HPDE6-E6E7 (cell line): ENCODE measurements around the gene SYDE2.
"Not testable (repeated sequence)": the region's sequence is repeated elsewhere in the genome, so short reads cannot be mapped to it uniquely, and the experiment has no call there.

ENCODE experiments used
- DNase-seq: peaks from one replicate; pipeline ENCODE4 v3.0.0; 2011; ENCODE audit warnings: missing footprints; ENCODE audit errors: extremely low spot score

SYDE2 gene, protein sequence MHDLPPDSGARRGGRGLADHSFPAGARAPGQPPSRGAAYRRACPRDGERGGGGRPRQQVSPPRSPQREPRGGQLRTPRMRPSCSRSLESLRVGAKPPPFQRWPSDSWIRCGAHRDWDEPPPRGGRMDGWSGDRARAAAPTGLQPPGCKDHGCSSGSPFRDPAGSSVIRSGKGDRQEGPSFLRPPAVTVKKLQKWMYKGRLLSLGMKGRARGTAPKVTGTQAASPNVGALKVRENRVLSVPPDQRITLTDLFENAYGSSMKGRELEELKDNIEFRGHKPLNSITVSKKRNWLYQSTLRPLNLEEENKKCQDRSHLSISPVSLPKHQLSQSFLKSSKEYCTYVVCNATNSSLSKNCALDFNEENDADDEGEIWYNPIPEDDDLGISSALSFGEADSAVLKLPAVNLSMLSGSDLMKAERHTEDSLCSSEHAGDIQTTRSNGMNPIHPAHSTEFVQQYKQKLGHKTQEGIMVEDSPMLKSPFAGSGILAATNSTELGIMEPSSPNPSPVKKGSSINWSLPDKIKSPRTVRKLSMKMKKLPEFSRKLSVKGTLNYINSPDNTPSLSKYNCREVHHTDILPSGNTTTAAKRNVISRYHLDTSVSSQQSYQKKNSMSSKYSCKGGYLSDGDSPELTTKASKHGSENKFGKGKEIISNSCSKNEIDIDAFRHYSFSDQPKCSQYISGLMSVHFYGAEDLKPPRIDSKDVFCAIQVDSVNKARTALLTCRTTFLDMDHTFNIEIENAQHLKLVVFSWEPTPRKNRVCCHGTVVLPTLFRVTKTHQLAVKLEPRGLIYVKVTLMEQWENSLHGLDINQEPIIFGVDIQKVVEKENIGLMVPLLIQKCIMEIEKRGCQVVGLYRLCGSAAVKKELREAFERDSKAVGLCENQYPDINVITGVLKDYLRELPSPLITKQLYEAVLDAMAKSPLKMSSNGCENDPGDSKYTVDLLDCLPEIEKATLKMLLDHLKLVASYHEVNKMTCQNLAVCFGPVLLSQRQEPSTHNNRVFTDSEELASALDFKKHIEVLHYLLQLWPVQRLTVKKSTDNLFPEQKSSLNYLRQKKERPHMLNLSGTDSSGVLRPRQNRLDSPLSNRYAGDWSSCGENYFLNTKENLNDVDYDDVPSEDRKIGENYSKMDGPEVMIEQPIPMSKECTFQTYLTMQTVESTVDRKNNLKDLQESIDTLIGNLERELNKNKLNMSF

DNA sequence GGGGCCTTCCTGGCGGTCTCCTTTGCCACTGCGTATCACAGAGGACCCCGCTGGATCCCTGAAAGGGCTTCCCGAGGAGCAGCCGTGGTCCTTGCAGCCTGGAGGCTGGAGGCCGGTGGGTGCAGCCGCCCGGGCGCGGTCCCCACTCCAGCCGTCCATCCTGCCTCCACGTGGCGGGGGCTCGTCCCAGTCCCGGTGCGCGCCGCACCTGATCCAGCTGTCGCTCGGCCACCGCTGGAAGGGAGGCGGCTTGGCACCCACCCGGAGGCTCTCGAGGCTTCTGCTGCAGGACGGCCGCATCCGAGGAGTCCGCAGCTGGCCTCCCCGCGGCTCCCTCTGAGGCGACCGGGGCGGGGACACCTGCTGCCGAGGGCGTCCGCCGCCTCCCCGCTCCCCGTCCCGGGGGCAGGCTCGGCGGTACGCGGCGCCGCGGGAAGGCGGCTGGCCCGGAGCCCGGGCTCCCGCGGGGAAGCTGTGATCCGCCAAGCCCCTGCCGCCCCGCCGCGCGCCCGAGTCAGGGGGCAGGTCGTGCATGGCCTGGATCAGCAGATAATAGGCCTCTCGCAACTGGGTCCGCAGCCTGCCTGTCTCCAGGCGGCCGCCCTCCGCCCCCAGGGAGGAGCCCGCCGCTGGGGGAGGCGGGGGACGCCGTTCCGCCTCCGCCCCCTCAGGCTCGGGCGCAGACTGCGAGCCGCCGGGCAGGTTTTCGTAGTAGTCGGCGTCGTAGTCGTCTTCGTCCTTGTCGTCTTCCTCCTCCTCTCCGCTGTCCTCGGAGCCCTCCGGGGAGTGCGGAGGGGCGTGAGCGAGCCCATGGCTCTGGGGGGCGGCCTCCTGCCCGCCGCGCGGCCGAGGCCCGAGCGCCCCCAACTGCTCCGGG is at the start of gene SYDE2:
Gene SYDE2 (minus strand): TSS at position 554 of the 877 bp plus-strand sequence. CDS start 20 bp downstream, at position 534.
- DNase-seq = peak; percentile 63

DNA sequence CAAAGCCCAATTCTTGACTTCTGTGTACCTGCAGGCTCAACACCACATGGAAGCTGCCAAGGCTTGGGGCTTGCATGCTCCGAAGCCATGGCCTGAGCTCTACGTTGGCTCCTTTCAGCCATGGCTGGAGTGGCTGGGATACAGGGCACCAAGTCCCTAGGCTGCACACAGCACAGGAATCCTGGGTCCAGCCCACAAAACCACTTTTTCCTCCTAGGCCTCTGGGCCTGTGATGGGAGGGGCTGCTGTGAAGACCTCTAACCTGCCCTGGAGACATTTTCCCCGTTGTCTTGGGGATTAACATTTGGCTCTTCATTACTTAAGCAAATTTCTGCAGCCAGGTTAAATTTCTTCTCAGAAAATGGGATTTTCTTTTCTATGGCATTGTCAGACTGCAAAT is 48.2 kb upstream of the SYDE2 start:
- not testable (repeated sequence) for DNase-seq

DNA sequence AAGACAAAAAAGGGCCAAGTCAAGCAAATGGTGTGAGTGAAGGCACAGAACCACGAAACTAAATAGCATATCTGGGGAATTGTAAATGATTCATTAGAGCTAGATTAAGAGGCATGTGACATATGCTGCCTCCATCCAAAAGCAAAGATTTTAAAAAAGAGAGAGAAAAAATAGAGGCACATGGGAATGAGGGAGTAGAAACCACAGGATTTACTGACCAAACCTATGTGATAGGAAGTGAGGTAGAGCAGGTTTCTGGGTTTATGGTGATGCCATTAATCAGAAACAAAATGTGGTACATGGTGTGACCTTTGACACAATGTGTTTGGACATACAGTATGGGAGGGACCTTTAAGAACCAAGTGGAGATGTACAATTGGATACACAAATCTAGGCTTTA is 45.1 kb upstream of the SYDE2 start:
- no peak for DNase-seq

DNA sequence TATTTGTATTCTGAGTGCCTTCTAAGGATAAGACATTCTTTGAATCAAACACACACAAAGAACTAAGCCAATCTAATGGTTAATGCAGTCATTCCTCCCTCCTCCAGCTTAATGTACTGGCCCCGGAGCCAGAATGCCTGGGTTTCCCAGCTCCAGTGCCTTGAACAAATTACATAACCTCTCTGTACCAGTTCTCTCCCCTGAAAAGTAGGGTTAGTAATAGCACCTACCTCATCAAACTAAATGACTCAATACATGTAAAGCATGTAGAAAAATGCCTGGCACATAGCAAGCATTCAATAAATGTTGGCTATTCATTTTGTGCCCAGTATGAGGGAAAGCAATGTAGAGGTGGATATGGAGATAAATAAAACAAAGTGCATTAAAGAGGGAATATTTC is 44.6 kb upstream of the SYDE2 start:
- DNase-seq = no peak

DNA sequence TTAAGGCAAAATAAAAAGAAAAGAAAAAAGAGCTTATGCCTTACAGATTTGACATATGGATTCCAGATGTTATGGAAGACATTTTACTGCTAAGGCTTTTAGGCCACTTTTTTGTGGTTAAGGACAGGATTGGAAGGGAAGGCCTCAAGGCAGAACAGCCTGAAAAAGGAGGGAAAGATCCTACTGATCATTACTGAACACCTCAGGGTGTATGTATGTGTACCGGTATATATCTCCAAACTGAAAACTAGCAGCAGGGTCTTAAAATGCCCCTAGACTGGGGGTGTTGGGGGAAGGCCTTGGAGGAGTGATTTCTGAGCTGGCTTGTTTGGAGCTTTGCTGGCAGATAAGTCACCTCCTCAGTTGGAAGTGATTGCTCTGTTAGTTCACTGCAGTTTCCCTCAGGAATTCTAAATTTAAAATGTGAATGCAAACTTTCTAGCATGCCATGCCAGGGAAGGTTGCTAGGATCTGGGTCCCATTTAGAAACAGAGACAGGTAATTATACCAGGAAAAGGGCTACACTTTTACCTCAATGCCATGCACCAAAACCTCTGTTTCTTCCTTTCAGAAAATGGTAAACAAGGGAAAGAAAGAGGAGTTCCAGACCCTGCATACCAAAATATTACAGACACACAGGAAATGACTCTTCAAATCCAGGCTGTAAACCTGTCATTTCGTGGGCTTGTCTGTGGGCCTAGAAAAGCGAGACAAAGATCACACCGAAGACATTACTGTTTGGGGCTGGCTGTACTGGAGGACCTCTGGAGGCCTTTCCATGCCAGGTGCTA is 43.6 kb upstream of the SYDE2 start:
- no peak for DNase-seq

DNA sequence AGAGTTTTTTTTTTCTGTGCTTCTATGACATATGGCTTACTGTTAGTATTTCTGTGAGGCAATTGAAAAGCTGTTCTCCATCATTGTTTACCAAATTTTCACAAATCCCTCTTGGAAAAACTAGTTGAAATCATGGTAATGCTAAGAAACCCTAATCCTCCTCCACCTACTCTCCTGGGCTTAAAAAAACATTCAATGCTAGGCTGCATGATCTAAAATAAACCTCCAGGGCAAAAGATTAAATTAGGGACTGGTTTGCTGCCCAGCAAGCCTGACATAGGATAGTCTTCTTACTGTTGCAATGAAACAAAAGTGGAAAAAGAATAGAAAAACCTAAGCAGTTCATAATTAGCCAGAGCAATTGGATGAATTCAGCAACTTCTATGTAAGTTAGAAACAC is 42.6 kb upstream of the SYDE2 start:
- DNase-seq = no peak

DNA sequence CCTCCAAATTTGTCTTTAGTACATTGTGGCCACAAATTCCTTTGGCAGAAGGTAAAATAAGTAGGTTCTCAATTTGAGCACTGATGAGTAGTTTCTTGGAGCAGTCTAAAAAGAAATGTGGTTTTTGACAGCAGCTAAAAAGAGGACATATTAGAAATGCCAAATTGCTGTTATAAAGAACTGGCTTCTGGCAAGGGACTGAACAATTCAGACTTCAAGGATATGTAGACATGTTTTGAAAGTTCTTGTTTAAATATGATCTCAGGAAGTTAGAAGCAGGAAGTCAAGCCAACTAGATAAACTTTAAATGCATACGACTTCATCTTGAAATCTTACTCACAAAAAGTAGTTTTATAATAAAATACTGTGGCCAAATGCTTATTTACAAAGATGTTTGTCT is 39.8 kb upstream of the SYDE2 start:
- no peak for DNase-seq

DNA sequence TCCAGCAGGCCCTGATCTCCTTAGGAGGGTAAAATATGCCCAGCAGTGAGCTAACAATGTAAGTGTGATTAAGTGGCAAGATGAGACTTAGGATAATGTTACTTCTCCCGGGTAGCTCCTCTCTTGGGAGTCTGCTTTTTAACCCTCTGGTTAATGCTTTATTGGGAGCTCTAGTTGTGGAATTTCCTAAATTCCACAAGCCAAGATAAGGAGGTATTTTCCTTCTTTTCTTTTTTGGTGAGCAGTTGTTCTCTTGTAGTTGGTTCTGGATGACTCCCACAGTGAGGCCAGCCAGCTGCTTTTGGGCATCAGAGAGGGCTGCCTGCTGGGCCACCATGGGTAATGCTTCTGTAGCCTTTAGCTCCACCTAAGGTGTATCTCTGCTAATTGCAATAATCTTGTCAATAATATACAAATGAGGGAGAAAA is 39.4 kb upstream of the SYDE2 start:
- DNase-seq = no peak

DNA sequence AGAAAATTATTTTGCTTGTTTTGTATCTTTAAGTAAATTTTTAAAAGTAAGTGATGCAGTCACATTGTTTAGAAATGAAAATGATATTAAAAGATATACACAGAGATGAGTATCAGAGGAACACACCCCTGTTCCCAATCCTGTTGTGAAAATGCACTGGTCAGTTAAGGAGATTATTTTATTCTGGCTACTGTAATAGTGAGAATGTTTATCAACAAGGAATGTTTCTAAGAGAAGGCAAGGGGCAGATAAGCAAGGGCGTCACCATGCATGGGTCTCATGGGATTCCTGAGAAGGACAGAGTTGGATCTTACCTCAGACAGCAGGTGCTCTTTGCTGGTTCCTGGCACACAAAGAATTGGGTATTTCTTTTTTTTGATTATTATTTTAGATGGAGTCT is 36.8 kb upstream of the SYDE2 start:
- no peak for DNase-seq

DNA sequence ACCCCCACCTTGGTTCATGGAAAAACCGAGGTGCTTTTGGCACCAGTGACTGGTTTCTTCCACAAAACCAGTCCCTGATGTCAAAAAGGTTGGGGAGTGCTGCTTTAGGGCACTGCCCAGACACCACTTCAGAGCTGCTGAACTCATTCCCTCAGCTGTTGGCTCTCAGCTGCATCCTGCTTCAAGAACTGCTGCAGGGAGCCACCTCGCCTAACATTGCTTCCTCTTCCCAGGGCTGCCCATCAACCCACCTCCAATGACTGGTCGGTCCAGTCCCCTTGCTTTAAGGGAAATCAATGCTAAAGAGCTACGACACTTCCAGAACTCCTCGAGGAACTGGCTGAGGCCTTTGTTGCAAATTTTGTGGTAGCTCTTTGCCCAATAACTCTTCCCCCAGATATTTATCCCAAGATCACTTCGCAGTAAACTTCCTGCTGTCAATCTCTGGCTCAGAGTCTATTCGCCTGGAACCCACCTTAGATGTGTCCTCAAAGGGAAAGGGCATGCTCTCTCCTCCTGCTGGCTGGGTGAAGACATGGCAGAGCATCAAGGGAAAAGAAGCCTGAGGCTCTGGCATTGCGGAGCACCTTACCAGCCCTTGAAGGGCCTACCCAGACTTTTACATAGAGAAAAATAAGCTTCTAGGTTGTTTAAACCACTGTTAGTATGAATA is 29.6 kb upstream of the SYDE2 start:
- no peak for DNase-seq

DNA sequence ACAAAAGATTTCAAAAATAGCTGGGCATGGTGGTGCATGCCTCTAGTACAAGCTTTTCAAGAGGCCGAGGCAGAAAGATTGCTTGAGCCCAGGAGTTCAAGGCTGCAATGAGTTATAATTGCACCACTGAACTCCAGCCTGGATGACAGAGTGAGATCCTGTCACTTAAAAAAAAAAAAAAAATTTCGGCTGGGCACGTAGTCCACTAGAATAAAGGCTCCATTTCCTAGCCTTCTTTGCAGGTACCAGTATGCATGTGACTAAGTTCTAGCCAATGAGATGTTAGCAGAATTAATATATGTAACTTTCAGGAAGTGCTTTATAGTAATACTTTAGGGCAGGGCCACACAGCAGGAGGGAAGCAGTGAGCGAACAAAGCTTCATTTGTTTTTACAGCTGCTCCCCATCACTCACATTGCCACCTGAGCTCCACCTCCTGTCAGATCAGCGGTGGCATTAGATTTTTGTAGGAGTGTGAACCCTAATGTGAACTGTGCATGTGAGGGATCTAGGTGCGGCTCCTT is 28.8 kb upstream of the SYDE2 start:
- no peak for DNase-seq

DNA sequence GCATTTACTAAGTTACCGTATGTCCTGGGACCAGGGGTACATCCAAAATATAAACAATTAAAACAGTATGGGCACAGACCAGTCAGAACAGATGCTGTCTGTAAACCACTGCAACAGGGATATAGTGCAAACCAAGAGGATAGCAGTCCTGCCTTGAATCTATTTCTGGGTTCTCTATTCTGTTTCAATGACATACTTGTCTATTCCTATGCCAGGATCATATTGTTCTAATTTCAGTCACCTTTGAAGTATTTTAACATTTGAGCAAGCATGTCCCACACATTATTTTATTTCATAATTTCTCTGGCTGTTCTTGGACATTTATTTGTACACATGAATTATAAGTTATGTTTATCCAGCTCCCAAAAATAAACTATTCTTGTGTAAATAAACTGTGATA is 28.2 kb upstream of the SYDE2 start:
- DNase-seq = no peak

DNA sequence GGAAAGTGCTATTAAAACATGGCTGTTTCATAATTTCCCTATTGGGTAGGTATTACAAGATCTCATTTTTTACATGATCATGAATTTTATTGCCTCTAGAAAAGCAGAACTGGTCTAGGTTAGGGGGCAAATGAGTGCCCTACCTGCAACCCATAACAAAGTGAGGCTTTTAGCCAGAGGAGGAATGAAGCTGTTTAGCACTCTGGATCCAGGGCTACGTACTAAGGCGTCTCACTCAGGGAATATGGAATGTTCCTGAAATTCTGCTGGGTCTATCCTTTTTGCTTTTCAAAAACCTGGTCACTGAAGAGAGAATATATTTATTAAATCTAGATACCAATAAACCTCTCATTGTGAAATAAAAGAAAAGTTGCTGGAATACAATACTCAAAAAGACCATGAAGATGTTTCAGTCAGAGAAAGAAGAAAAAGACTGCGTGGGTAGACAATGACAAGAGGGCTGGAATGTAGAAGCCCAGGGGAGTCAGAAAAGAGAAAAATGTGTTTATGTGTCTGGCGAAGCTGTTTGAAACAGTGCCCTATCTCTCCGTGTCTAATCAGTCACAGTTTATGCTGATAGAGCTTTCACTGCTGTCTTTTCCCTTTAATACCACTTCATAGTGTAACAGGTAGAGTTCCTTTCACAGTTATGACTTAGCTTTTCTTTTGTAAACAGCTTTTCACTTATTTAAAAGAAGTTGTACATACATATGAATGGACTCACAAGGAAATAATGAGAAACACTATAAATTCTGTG is 25.0 kb upstream of the SYDE2 start:
- DNase-seq = no peak

DNA sequence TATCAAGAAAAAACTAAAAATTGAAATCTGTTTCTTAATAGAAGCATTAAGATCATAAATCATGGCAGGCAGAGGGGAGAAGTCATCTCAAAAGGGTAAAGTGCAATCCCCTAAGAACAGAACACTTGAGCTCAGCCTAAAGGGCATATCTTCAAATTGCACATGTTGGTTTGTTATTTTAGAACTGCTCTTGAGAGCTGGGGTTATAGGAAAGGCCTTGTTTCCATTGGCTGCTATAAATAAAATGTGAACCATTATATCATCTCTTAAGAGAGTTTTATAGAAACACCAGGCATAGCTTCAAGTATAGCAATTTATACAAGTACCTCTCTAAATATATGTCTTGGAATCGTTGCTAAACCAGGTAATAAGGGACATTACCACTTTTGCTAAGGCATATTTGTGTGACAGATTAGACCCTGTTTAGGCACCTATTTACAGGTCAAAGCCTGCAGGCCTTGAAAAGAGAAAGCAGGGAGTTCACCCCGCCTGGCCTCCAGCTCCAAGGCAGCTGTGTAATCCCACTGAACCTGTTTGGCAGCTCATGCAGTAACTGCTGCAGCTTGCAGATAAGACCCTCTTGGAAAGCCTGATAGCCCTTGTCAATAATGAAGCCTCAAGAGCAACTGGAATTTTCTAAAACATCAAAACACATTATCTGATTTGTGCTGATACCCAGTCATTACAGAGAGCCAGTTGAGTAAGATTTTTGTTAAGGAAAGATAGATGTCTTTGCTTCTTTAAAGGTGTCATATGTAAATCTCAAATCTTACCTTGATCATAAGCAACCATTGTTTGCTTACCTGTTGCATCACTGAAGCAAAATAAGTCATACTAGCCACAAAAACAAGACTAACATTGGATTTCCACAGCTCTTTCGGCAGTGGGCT is 24.2 kb upstream of the SYDE2 start:
- peak; percentile 67 for DNase-seq

DNA sequence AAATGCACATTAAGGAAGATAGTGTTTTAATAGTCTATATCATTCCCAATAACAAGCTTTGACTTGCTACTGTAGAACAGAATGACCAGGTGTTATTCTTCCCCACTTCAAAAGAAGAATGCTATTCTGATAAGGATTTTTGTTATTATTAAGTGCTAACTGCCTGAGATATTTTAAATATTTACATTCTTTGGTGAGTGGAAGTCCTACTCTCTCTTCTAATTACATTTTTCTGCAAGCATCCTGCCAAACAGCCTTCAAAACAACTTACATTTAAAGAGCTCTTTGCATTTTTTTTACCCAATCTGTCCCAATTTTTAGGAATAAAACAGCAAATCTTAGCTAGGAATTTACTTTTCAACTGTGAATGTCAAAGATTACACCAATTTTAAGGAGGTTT is 23.5 kb upstream of the SYDE2 start:
- DNase-seq = no peak

DNA sequence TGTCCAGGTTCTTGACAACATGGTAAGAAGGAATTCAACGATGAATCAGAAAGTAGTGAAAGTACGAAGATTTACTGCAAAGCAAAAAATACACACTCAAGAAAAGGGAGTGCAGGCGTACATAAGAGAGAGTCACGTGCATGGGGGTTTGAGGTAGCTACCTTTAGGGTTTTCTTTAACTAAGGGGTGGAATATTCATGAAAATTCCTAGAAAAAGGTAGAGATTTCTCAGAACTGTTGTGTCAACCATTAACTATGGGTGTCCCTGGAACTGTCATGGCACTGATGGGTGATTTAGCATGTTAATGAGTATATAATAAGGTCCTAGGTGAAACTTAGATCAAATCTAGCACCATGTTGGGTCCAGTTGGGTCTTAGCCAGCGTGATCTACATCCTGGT is 22.5 kb upstream of the SYDE2 start:
- DNase-seq = no peak

DNA sequence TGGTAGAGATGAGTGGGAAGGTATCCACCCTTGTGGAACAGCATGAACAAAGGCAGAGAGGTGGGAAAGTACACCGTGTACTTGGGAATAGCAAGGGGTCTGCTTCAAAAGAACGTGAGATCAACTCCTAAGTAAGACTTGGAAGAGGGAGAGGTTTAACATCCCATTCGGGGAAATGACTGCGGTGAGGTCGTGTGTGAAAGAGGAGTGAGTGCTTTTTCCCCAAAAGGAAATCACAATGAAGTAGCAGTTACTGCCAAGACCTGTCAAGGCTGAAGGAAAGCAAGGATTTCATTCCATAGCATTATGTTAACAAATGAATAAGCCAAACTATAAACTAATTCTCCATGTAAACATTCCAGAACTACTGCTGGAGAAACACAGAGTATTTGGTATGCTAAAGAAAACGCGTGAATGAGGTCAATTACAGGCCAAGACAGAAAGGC is 20.0 kb upstream of the SYDE2 start:
- no peak for DNase-seq
